ENCODE measurements around the gene KLC1.

The KLC1 gene

GRCh38 chr14:103703433-103704385, 74.7 kb downstream of the KLC1 start:
- Histone ChIP-seq H3K9ac (ENCODE audit: insufficient read length) (no peak overlapping the region), H3K4me3 (no peak overlapping the region), H3K27ac (peak overlapping the region; percentile 82), H3K9me3 (ENCODE audit: low read depth, low read length) (no peaks in the 10 kb centered on the region), H3K36me3 (ENCODE audit: insufficient read depth, low read length) (peaks cover 73% of the 10 kb centered on the region)
- TF ChIP-seq FOXP2 (optimal IDR thresholded peaks at IDR 0.05; ENCODE audit: control extremely low read depth, extremely low read length, insufficient read depth) (no peak), POLR2AphosphoS5 (IDR thresholded peaks at IDR 0.05; ENCODE audit: borderline replicate concordance, low read depth, low read length) (no peak), EZH2 (IDR thresholded peaks at IDR 0.05) (no peak)
- no peak for DNase-seq (ENCODE audit: low read depth, low spot score)

GRCh38 chr14:103704708-103705107, 75.7 kb downstream of the KLC1 start:
- no peak for DNase-seq (ENCODE audit: low read depth, low spot score)
- Histone ChIP-seq H3K9ac (ENCODE audit: insufficient read length) (no peak overlapping the region), H3K4me3 (no peak overlapping the region), H3K9me3 (ENCODE audit: low read depth, low read length) (no peaks in the 10 kb centered on the region), H3K27ac (peak overlapping the region; percentile 82), H3K36me3 (ENCODE audit: insufficient read depth, low read length) (peaks cover 64% of the 10 kb centered on the region)
- no peak for TF ChIP-seq EZH2 (IDR thresholded peaks at IDR 0.05)
- TF ChIP-seq FOXP2 (optimal IDR thresholded peaks at IDR 0.05; ENCODE audit: control extremely low read depth, extremely low read length, insufficient read depth), result no peak
- TF ChIP-seq POLR2AphosphoS5 (IDR thresholded peaks at IDR 0.05; ENCODE audit: borderline replicate concordance, low read depth, low read length), result no peak

- DNase-seq (ENCODE audit: low read depth, low spot score), result no peak
- Histone ChIP-seq H3K27ac (peak overlapping the region; percentile 82), H3K4me3 (no peak overlapping the region), H3K9me3 (ENCODE audit: low read depth, low read length) (no peaks in the 10 kb centered on the region), H3K36me3 (ENCODE audit: insufficient read depth, low read length) (peaks cover 61% of the 10 kb centered on the region), H3K9ac (ENCODE audit: insufficient read length) (no peak overlapping the region)
- no peak for TF ChIP-seq EZH2 (IDR thresholded peaks at IDR 0.05)
- TF ChIP-seq FOXP2 (optimal IDR thresholded peaks at IDR 0.05; ENCODE audit: control extremely low read depth, extremely low read length, insufficient read depth), result no peak
- TF ChIP-seq POLR2AphosphoS5 (IDR thresholded peaks at IDR 0.05; ENCODE audit: borderline replicate concordance, low read depth, low read length), result no peak
These were observed 76.1 kb downstream of the KLC1 start for GRCh38 chr14:103705118-103705503.

- Histone ChIP-seq H3K9me3 (ENCODE audit: low read depth, low read length) (no peaks in the 10 kb centered on the region), H3K4me3 (no peak overlapping the region), H3K9ac (ENCODE audit: insufficient read length) (no peak overlapping the region), H3K36me3 (ENCODE audit: insufficient read depth, low read length) (peaks cover 56% of the 10 kb centered on the region), H3K27ac (peak overlapping the region; percentile 82)
- TF ChIP-seq POLR2AphosphoS5 (IDR thresholded peaks at IDR 0.05; ENCODE audit: borderline replicate concordance, low read depth, low read length), result 0 out of 2 replicates have a peak, but pooled peaks have one; percentile 1
- no peak for TF ChIP-seq FOXP2 (optimal IDR thresholded peaks at IDR 0.05; ENCODE audit: control extremely low read depth, extremely low read length, insufficient read depth)
- no peak for DNase-seq (ENCODE audit: low read depth, low spot score)
These were observed 76.7 kb downstream of the KLC1 start for GRCh38 chr14:103705504-103706284.

GRCh38 chr14:103706551-103707328, 77.7 kb downstream of the KLC1 start:
- H3K9me3 ChIP-seq (ENCODE audit: low read depth, low read length), result no peaks in the 10 kb centered on the region
- peak overlapping the region; percentile 60; the same call in 1 of the 2 replicates for H3K27ac ChIP-seq
- no peak overlapping the region for H3K4me3 ChIP-seq
- peaks cover 57% of the 10 kb centered on the region for H3K36me3 ChIP-seq (ENCODE audit: insufficient read depth, low read length)
- no peak for TF ChIP-seq EZH2 (IDR thresholded peaks at IDR 0.05)
- no peak for TF ChIP-seq POLR2AphosphoS5 (IDR thresholded peaks at IDR 0.05; ENCODE audit: borderline replicate concordance, low read depth, low read length)
- no peak for DNase-seq (ENCODE audit: low read depth, low spot score)
- H3K9ac ChIP-seq (ENCODE audit: insufficient read length), result no peak overlapping the region

- Histone ChIP-seq H3K9me3 (ENCODE audit: low read depth, low read length) (no peaks in the 10 kb centered on the region), H3K9ac (ENCODE audit: insufficient read length) (no peak overlapping the region), H3K4me3 (no peak overlapping the region), H3K36me3 (ENCODE audit: insufficient read depth, low read length) (peaks cover 52% of the 10 kb centered on the region), H3K27ac (peak overlapping the region; percentile 60; the same call in 1 of the 2 replicates)
- peak; percentile 7; the same call in 1 of the 2 replicates for TF ChIP-seq POLR2AphosphoS5 (IDR thresholded peaks at IDR 0.05; ENCODE audit: borderline replicate concordance, low read depth, low read length)
- TF ChIP-seq EZH2 (IDR thresholded peaks at IDR 0.05), result no peak
- no peak for TF ChIP-seq FOXP2 (optimal IDR thresholded peaks at IDR 0.05; ENCODE audit: control extremely low read depth, extremely low read length, insufficient read depth)
- no peak for DNase-seq (ENCODE audit: low read depth, low spot score)
These were observed 78.6 kb downstream of the KLC1 start for GRCh38 chr14:103707329-103708263.

GRCh38 chr14:103708750-103709187, 79.8 kb downstream of the KLC1 start:
- no peak for DNase-seq (ENCODE audit: low read depth, low spot score)
- Histone ChIP-seq H3K4me3 (no peak overlapping the region), H3K36me3 (ENCODE audit: insufficient read depth, low read length) (peaks cover 51% of the 10 kb centered on the region), H3K27ac (no peak overlapping the region), H3K9me3 (ENCODE audit: low read depth, low read length) (no peaks in the 10 kb centered on the region), H3K9ac (ENCODE audit: insufficient read length) (no peak overlapping the region)
- TF ChIP-seq POLR2AphosphoS5 (IDR thresholded peaks at IDR 0.05; ENCODE audit: borderline replicate concordance, low read depth, low read length) (no peak), EZH2 (IDR thresholded peaks at IDR 0.05) (no peak)

All from SK-N-MC (cell line).